Activated T-helper 2 cell treated with anti-CD3 and anti-CD28 coated beads, Interferon-gamma antibody, Interleukin-2, Interleukin-4, amounts not matched to agents 10 μg/mL and 5 μg/mL and 100 μg/mL, durations not matched to agents 14 hours and 24 hours and 36 hours (primary cell): ENCODE results near the gene LIMA1. TPM values are rescaled to one million over a fixed set of nuclear protein-coding genes. Genes with fewer than 3 reads are reported as not detected.
A peak's percentile ranks its signal among the peaks of the same experiment; 100 is the strongest.
"Not testable (repeated sequence)": the region's sequence is repeated elsewhere in the genome, so short reads cannot be mapped to it uniquely, and the experiment has no call there.

Experiments used
- DNase-seq: peaks from one replicate; pipeline ENCODE4 v3.0.0; 2021; ENCODE audit warnings: low spot score
- H3K27ac Mint-ChIP-seq: one replicate; pipeline ENCODE4 v1.8.0; 2021; ENCODE audit warnings: mixed read lengths
- H3K27me3 Mint-ChIP-seq: one replicate; pipeline ENCODE4 v1.8.0; 2021; ENCODE audit warnings: low read depth, mixed read lengths
- H3K36me3 Mint-ChIP-seq: one replicate; pipeline ENCODE4 v1.8.0; 2021; ENCODE audit warnings: low read depth, mixed read lengths
- H3K4me1 Mint-ChIP-seq: one replicate; pipeline ENCODE4 v1.8.0; 2021; ENCODE audit warnings: low read depth, mixed read lengths
- H3K4me3 Mint-ChIP-seq: one replicate; pipeline ENCODE4 v1.8.0; 2021; ENCODE audit warnings: low read depth, mild to moderate bottlenecking, moderate library complexity, mixed read lengths
- H3K9me3 Mint-ChIP-seq: one replicate; pipeline ENCODE4 v1.8.0; 2021; ENCODE audit warnings: mixed read lengths
- intact Hi-C: fragments of 100-400 bp; cut with micrococcal nuclease; formaldehyde crosslinking; loops from one replicate; pipeline ENCODE4 v1.15.1; 2023
- total RNA-seq: library from RNA; stranded (reverse); gene quantifications from 2 replicates; pipeline ENCODE4 v1.2.3, GENCODE V29; 2022

Gene LIMA1
- total RNA-seq = 331 and 333 TPM in 2 replicates

- Mint-ChIP-seq H3K27me3 (no peaks in the 10 kb centered on the region), H3K4me1 (peaks cover 31% of the 10 kb centered on the region), H3K9me3 (no peaks in the 10 kb centered on the region), H3K4me3 (peak within 1 kb of the TSS; percentile 92), H3K36me3 (peaks cover 4% of the 10 kb centered on the region), H3K27ac (peak within 1 kb of the TSS; percentile 77)
- intact Hi-C loops = loop anchor here (1.0 kb wide), 1 partner anchor 63 kb away; no protein-coding TSS in a partner anchor
- DNase-seq = peak; percentile 88
Measured at GRCh38 chr12:50283229-50283923, at the start of gene LIMA1. Gene LIMA1, minus strand, starts transcription at chr12:50283520. Its CDS starts 34,769 bp downstream, at chr12:50248751.

DNA sequence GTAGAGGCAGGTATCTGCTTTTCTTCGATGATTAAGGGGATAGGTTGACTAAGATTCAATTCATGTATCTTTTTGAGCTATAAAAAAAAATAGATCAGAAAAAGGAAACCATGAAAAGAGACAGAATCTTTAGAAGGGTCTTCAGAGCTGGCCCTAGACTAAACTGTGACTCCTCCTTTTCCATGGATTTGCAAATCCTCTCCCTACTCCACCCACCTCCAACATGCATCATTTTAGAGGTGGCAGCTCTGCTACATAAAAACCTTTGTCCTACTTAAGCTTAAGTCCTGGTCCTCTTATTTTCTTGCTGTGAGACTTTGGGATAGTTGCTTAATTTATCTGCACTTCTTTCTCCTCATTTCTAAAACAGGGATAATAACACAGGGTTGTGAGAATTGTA is 48.4 kb upstream of the LIMA1 start:
- H3K4me1 Mint-ChIP-seq = peaks cover 1% of the 10 kb centered on the region
- intact Hi-C loops = no loop called here
- no peaks in the 10 kb centered on the region for H3K36me3 Mint-ChIP-seq
- no peak overlapping the region for H3K4me3 Mint-ChIP-seq
- H3K27ac Mint-ChIP-seq = no peak overlapping the region
- DNase-seq = no peak
- H3K9me3 Mint-ChIP-seq = no peaks in the 10 kb centered on the region
- peaks cover 4% of the 10 kb centered on the region for H3K27me3 Mint-ChIP-seq

DNA sequence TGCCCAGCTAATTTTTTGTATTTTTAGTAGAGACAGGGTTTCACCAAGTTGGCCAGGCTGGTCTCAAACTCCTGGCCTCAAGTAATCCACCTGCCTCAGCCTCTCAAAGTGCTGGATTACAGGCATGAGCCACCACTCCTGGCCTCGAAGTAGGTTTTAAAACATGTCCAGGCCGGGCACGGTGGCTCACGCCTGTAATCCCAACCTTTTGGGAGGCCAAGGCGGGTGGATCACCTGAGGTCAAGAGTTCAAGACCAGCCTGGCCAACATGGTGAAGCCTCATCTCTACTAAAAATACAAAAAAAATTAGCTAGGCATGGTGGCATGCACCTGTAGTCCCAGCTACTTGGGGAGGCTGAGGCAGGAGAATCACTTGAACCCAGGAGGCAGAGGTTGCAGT is 45.3 kb upstream of the LIMA1 start:
- H3K27me3 Mint-ChIP-seq, H3K36me3 Mint-ChIP-seq, DNase-seq, H3K9me3 Mint-ChIP-seq, H3K27ac Mint-ChIP-seq, H3K4me3 Mint-ChIP-seq, H3K4me1 Mint-ChIP-seq, intact Hi-C loops: not testable (repeated sequence)

- Mint-ChIP-seq H3K9me3 (no peaks in the 10 kb centered on the region), H3K27me3 (peaks cover 2% of the 10 kb centered on the region), H3K27ac (no peak overlapping the region), H3K4me1 (peaks cover 1% of the 10 kb centered on the region), H3K4me3 (no peak overlapping the region), H3K36me3 (no peaks in the 10 kb centered on the region)
- intact Hi-C loops = no loop called here
- no peak for DNase-seq
Measured at GRCh38 chr12:50326590-50327284, 43.4 kb upstream of the LIMA1 start.

DNA sequence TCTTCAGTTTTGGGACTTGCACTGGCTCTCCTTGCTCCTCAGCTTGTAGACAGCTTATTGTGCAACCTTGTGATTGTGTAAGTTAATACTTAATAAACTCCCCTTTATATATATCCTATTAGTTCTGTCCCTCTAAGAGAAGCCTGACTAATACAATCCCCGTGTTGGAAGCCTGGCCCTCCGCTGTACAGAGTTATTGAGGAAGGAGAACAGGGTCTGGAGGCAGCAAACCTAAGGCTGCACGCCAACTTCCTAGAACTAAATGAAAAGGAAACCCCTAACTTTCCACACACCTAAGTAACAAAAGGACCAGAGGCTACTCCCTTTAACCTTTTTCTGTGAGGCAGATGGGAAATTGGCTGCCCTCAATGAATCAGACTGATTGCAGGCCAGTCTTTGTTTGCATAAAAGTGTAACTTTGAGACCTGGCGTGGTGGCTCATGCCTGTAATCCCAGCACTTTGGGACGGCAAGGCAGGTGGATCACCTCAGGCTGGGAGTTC is 42.6 kb upstream of the LIMA1 start:
- Mint-ChIP-seq H3K4me1 (peaks cover 1% of the 10 kb centered on the region), H3K36me3 (no peaks in the 10 kb centered on the region), H3K9me3 (no peaks in the 10 kb centered on the region), H3K4me3 (no peak overlapping the region), H3K27ac (no peak overlapping the region), H3K27me3 (peaks cover 2% of the 10 kb centered on the region)
- DNase-seq = no peak
- intact Hi-C loops = no loop called here

DNA sequence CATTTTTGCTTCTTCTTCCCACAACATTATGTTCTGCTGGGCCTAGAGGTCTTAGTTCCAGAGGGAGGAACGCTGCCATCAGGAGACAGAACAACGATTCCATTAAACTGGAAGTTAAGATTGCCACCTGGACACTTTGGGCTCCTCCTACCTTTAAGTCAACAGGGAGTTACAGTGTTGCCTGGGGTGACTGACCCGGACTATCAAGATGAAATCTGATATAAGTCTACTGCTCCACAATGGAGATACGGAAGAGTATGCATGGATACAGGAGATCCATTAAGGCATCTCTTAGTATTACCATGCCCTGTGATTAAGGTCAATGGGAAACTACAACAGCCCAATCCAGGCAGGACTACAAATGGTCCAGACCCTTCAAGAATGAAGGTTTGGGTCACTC is 41.5 kb upstream of the LIMA1 start:
- H3K27me3 Mint-ChIP-seq, H3K36me3 Mint-ChIP-seq, H3K4me1 Mint-ChIP-seq, H3K9me3 Mint-ChIP-seq, H3K27ac Mint-ChIP-seq, intact Hi-C loops, H3K4me3 Mint-ChIP-seq, DNase-seq: not testable (repeated sequence)

- intact Hi-C loops, H3K27ac Mint-ChIP-seq, H3K4me3 Mint-ChIP-seq, H3K4me1 Mint-ChIP-seq, H3K9me3 Mint-ChIP-seq, DNase-seq, H3K27me3 Mint-ChIP-seq, H3K36me3 Mint-ChIP-seq: not testable (repeated sequence)
Measured at GRCh38 chr12:50324077-50324476, 40.8 kb upstream of the LIMA1 start.

GRCh38 chr12:50322206-50322605 is 38.9 kb upstream of the LIMA1 start:
- no peak for DNase-seq
- Mint-ChIP-seq H3K4me1 (peaks cover 1% of the 10 kb centered on the region), H3K27me3 (no peaks in the 10 kb centered on the region), H3K36me3 (no peaks in the 10 kb centered on the region), H3K9me3 (no peaks in the 10 kb centered on the region), H3K4me3 (no peak overlapping the region), H3K27ac (no peak overlapping the region)
- intact Hi-C loops = no loop called here

DNA sequence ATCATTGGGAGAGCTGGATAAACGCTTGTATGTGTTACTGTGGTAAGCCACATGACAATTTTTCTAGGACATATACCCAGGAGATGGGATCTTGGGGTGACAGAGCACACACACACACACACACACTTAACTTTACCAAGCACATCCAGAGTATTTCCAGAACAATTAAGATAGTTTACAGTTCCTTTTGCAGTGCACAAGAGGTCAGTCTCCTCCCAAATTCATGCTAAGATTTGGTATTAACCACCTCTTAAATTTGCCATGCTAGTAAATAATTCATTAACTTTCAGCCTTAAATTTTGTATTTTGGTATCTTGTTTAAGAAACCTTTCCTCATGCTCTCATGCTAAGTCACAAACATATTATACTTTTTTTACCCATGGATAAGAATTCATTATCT is 33.9 kb upstream of the LIMA1 start:
- no peak overlapping the region for H3K4me3 Mint-ChIP-seq
- H3K27me3 Mint-ChIP-seq = no peaks in the 10 kb centered on the region
- H3K36me3 Mint-ChIP-seq = no peaks in the 10 kb centered on the region
- no peaks in the 10 kb centered on the region for H3K4me1 Mint-ChIP-seq
- H3K9me3 Mint-ChIP-seq = no peaks in the 10 kb centered on the region
- H3K27ac Mint-ChIP-seq = no peak overlapping the region
- no peak for DNase-seq
- intact Hi-C loops = loop anchor here (10.0 kb wide), 1 partner anchor 182 kb away; no protein-coding TSS in a partner anchor

DNA sequence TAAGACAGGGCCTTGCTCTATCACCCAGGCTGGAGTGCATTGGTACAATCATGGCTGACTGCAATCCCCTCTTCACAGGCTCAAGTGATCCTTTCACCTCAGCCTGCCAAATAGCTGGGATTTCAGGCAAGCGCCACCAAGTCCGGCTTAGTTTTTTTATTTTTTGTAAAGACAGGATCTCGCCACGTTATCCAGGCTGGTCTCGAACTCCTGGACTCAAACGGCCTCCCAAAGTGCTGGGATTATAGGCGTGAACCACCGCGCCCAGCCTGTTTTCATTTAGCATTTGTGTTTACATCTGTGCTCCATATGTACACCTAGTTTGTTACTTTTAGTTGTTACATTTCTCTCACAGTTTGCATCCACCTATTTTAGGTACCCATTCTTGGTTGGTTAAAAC is 32.5 kb upstream of the LIMA1 start:
- Mint-ChIP-seq H3K27me3 (no peaks in the 10 kb centered on the region), H3K4me3 (no peak overlapping the region), H3K36me3 (no peaks in the 10 kb centered on the region), H3K27ac (no peak overlapping the region), H3K9me3 (no peaks in the 10 kb centered on the region), H3K4me1 (no peaks in the 10 kb centered on the region)
- intact Hi-C loops = loop anchor here (10.0 kb wide), 1 partner anchor 181 kb away; no protein-coding TSS in a partner anchor
- DNase-seq = no peak

- no peak overlapping the region for H3K4me3 Mint-ChIP-seq
- intact Hi-C loops = loop anchor here (10.0 kb wide), 1 partner anchor 180 kb away; no protein-coding TSS in a partner anchor
- no peaks in the 10 kb centered on the region for H3K9me3 Mint-ChIP-seq
- no peaks in the 10 kb centered on the region for H3K36me3 Mint-ChIP-seq
- DNase-seq = no peak
- H3K27ac Mint-ChIP-seq = no peak overlapping the region
- H3K27me3 Mint-ChIP-seq = no peaks in the 10 kb centered on the region
- peaks cover 2% of the 10 kb centered on the region for H3K4me1 Mint-ChIP-seq
Measured at GRCh38 chr12:50314636-50315312, 31.5 kb upstream of the LIMA1 start.

GRCh38 chr12:50313971-50314370 is 30.7 kb upstream of the LIMA1 start:
- intact Hi-C loops = loop anchor here (10.0 kb wide), 1 partner anchor 179 kb away; no protein-coding TSS in a partner anchor
- not testable (repeated sequence) for H3K27me3 Mint-ChIP-seq, H3K4me3 Mint-ChIP-seq, DNase-seq, H3K27ac Mint-ChIP-seq, H3K36me3 Mint-ChIP-seq, H3K9me3 Mint-ChIP-seq, H3K4me1 Mint-ChIP-seq
